Posterior cingulate gyrus (tissue), 11 donors: ENCODE results near the gene INF2.

Experiments used
- DNase-seq, 10 donors: peaks; one replicate each; pipeline versions ENCODE4 v3.0.0 to v3.0.0-alpha.2; 2020 to 2021; ENCODE audit warnings: mixed read lengths in 3 of 10
- intact Hi-C: fragments of 100-400 bp; cut with DNase I; formaldehyde crosslinking; loops from one replicate; pipeline ENCODE4 v1.15.1; 2023

INF2 gene

GRCh38 chr14:104697892-104698583 is 8.6 kb downstream of the INF2 start:
- intact Hi-C loops = no loop called here

GRCh38 chr14:104698688-104699425 is 9.4 kb downstream of the INF2 start:
- intact Hi-C loops = no loop called here
- DNase-seq = peak in 3 of 10 donors; percentile 40 to 84 (median 66)

More at GRCh38 chr14:104697892-104698583, 8.6 kb downstream of the INF2 start:
- DNase-seq = peak in 8 of 10 donors; percentile 74 to 98 (median 89)

- intact Hi-C loops = no loop called here
Observed at GRCh38 chr14:104699426-104699748, 10.0 kb downstream of the INF2 start.

GRCh38 chr14:104700225-104700651 is 10.8 kb downstream of the INF2 start:
- intact Hi-C loops = no loop called here
- DNase-seq = no peak

More at GRCh38 chr14:104699426-104699748, 10.0 kb downstream of the INF2 start:
- no peak for DNase-seq

- no peak for DNase-seq
- intact Hi-C loops = no loop called here
Observed at GRCh38 chr14:104700747-104701217, 11.4 kb downstream of the INF2 start.

GRCh38 chr14:104701383-104702076 is 12.1 kb downstream of the INF2 start:
- no peak for DNase-seq
- intact Hi-C loops = no loop called here

GRCh38 chr14:104702106-104702505 is 12.7 kb downstream of the INF2 start:
- intact Hi-C loops = no loop called here
- no peak for DNase-seq

- intact Hi-C loops = no loop called here
Observed at GRCh38 chr14:104702673-104703072, 13.3 kb downstream of the INF2 start.

GRCh38 chr14:104703269-104703668 is 13.9 kb downstream of the INF2 start:
- DNase-seq = no peak
- intact Hi-C loops = no loop called here

More at GRCh38 chr14:104702673-104703072, 13.3 kb downstream of the INF2 start:
- peak in 2 of 10 donors; percentile 34 to 59 for DNase-seq

GRCh38 chr14:104704252-104704651 is 14.8 kb downstream of the INF2 start:
- DNase-seq = no peak
- intact Hi-C loops = no loop called here

GRCh38 chr14:104705340-104706047 is 16.1 kb downstream of the INF2 start:
- no peak for DNase-seq
- intact Hi-C loops = no loop called here

- intact Hi-C loops = no loop called here
Observed at GRCh38 chr14:104706733-104707607, 17.6 kb downstream of the INF2 start.

GRCh38 chr14:104707608-104708595 is 18.5 kb downstream of the INF2 start:
- intact Hi-C loops = loop anchor here (1.0 kb wide), 1 partner anchor 58 kb away; no protein-coding TSS in a partner anchor
- no peak for DNase-seq

More at GRCh38 chr14:104706733-104707607, 17.6 kb downstream of the INF2 start:
- DNase-seq = no peak

- intact Hi-C loops = loop anchor here (1.0 kb wide), 1 partner anchor 58 kb away; no protein-coding TSS in a partner anchor
- DNase-seq = peak in 9 of 10 donors; percentile 56 to 96 (median 78)
Observed at GRCh38 chr14:104708606-104709268, 19.3 kb downstream of the INF2 start.

- intact Hi-C loops = no loop called here
- no peak for DNase-seq
Observed at GRCh38 chr14:104709387-104710039, 20.1 kb downstream of the INF2 start.

- intact Hi-C loops = no loop called here
- DNase-seq = no peak
Observed at GRCh38 chr14:104710071-104710735, 20.8 kb downstream of the INF2 start.
